ENCODE data around the gene TBXA2R.
"Not testable (repeated sequence)": the region's sequence is repeated elsewhere in the genome, so short reads cannot be mapped to it uniquely, and the experiment has no call there.

The TBXA2R gene

GRCh38 chr19:3604987-3605343 is 1.7 kb downstream of the TBXA2R start:
- no peak for DNase-seq

- no peak for DNase-seq
These were observed 2.3 kb downstream of the TBXA2R start for GRCh38 chr19:3604227-3604986.

- no peak for DNase-seq
These were observed 3.4 kb downstream of the TBXA2R start for GRCh38 chr19:3603121-3603811.

GRCh38 chr19:3601021-3601420 is 5.7 kb downstream of the TBXA2R start:
- DNase-seq: no peak

GRCh38 chr19:3599776-3600187 is 6.9 kb downstream of the TBXA2R start:
- no peak for DNase-seq

GRCh38 chr19:3595521-3596061 is 11.1 kb downstream of the TBXA2R start:
- no peak for DNase-seq

GRCh38 chr19:3593156-3593555 is 13.5 kb downstream of the TBXA2R start:
- DNase-seq: no peak

- no peak for DNase-seq
These were observed 14.6 kb downstream of the TBXA2R start for GRCh38 chr19:3591876-3592613.

GRCh38 chr19:3590991-3591659 is 15.6 kb downstream of the TBXA2R start:
- DNase-seq: no peak

- DNase-seq: no peak
These were observed 16.7 kb downstream of the TBXA2R start for GRCh38 chr19:3589949-3590348.

GRCh38 chr19:3589439-3589838 is 17.2 kb downstream of the TBXA2R start:
- DNase-seq: no peak

GRCh38 chr19:3586707-3587346 is 19.8 kb downstream of the TBXA2R start:
- DNase-seq: no peak

- DNase-seq: peak in 1 of 2 experiments; percentile 44
These were observed 20.5 kb downstream of the TBXA2R start for GRCh38 chr19:3586127-3586626.

- DNase-seq: no peak
These were observed 21.2 kb downstream of the TBXA2R start, which contains the start of gene GIPC3 for GRCh38 chr19:3585301-3586126. Gene GIPC3 (plus strand): TSS chr19:3585478. CDS start chr19:3585598, 120 bp downstream.

- not testable (repeated sequence) for DNase-seq
These were observed 22.5 kb downstream of the TBXA2R start for GRCh38 chr19:3584036-3584802.

- not testable (repeated sequence) for DNase-seq
These were observed 24.9 kb downstream of the TBXA2R start for GRCh38 chr19:3581792-3582191.

- no peak for DNase-seq
These were observed 26.3 kb downstream of the TBXA2R start for GRCh38 chr19:3580156-3580934.

- DNase-seq: no peak
These were observed 28.3 kb downstream of the TBXA2R start for GRCh38 chr19:3578390-3578789.

GRCh38 chr19:3577723-3578344 is 28.8 kb downstream of the TBXA2R start:
- DNase-seq: no peak
